NCI-H524 (cell line): ENCODE results near the gene CORT.
"Not testable (repeated sequence)": the region's sequence is repeated elsewhere in the genome, so short reads cannot be mapped to it uniquely, and the experiment has no call there.

Source experiments
- DNase-seq, 2 experiments: peaks; one replicate each; lab custom pipeline; 2025; lab: John Stamatoyannopoulos, UW

Gene CORT

DNA sequence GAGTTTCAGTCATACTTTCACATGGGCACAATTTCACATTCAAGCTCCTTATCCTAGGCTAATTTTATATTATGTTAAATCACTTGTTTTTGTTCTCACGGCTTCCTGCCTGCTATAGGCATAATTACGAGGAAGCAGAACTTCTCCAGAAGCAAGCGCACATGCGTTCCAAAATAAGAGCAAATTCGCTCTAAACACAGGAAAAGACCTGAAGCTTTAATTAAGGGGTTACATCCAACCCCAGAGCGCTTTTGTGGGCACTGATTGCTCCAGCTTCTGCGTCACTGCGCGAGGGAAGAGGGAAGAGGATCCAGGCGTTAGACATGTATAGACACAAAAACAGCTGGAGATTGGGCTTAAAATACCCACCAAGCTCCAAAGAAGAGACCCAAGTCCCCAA lies at the start of gene CORT:
Gene CORT (plus strand): TSS at position 281 of the 400 bp plus-strand sequence. CDS start 193 bp downstream, outside the sequence.
- no peak for DNase-seq

DNA sequence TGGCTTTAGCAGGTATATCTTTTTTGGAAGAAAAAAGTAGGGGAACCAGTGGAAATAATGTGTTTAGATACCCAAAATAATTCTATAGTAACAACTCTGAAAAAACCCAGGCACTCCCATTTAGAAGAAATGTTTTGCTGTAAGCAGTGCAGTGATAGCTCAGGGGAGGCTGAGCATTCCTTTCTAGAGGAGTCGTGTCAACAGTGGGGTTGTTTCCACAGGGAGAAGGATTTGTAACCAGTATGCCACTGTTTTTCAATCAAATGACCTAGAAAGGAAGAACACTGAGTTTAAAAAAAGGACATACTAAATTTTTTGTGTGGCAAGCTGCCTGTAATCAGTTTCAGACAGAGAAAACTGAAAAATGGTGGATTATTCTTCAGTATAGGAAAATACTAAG lies 48.5 kb upstream of the CORT start:
- DNase-seq: no peak

DNA sequence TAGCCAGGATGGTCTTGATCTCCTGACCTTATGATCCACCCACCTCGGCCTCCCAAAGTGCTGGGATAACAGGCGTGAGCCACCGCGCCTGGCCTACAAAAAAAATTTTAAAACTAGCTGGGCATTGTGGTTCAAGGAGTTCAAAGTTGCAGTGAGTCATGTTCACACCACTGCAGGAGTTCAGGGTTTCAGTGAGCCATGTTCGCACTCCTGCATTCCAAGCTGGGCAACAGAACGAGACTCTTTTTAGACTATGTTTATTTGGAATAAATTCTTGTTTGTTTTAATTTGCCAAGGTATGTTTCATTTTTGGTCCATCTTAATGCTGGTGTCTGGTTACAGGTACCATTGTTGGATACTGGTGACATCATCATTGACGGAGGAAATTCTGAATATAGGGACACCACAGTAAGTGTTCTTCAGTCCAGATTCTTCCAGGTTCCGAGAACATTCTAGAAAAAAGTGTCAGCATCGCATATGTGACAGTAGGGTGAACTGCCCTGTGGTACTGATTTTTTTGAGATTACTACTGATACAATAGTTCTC lies 47.0 kb upstream of the CORT start:
- no peak for DNase-seq

- DNase-seq: no peak
These were observed 42.6 kb upstream of the CORT start for GRCh38 chr1:10407201-10407600.

DNA sequence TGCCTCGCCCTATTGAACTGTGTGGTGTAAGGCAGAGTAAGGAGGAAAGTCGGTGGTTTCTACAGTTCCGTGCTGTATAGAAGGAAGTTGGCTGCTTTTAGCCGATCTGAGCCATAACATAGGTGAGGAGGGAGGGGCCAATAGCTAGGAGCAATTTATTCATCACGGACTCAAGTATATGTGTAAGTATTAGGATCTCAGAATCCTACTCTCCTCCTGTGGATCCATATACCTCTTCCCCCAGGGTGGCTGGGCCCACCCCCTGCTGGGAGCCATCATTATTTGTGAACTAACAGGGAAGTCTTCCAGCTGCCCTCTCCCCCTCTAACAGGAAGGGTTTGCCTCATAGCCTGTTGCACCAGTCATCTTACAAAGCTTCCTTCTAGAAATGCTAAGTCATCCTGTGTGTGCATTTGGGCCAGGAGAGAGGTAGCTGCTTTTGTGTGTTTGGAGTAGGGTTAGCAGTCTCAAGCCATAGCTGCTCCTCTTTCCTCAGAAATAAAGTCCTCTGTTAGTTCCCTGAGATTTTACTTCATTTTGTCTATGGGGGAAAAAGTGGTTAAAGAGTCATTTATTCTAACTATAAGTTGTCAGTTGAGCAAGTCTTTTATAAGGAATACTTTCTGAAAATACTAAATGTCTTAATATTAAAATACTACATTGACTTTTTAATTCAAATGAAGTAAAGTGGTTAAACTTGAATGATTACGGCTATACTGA lies 34.5 kb upstream of the CORT start:
- no peak for DNase-seq

DNA sequence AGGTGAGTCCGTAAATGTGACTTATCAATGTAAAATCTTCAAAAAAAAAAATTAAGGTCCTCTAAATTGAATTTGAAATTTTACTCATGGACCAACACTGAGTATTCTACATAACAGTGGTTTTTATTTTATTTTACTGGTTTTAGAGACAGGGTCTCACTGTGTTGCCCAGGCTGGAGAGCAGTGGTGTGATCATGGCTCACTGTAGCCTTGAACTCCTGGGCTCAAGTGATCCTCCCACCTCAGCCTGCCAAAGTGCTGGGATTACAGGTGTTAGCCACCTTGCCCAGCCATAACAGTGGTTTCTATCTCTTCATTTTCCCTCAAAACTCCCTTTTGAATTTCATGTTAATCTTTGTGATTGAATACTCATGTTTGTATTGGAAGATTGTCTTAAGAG lies 33.9 kb upstream of the CORT start:
- not testable (repeated sequence) for DNase-seq

DNA sequence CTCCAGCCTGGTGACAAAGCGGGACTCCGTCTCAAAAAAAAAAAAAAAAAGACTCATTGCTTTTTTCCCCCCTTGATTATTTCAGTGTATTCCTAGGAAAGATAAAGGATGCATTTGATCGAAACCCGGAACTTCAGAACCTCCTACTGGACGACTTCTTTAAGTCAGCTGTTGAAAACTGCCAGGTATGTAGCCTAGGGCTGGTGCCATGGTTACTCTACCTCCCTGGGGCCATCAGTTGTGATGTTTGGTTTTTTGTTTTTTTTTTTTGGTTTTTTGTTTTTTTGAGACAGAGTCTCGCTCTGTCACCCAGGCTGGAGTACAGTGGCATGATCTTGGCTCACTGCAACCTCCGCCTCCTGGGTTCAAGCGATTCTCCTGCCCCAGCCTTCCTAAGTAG lies 31.1 kb upstream of the CORT start:
- DNase-seq: not testable (repeated sequence)

DNA sequence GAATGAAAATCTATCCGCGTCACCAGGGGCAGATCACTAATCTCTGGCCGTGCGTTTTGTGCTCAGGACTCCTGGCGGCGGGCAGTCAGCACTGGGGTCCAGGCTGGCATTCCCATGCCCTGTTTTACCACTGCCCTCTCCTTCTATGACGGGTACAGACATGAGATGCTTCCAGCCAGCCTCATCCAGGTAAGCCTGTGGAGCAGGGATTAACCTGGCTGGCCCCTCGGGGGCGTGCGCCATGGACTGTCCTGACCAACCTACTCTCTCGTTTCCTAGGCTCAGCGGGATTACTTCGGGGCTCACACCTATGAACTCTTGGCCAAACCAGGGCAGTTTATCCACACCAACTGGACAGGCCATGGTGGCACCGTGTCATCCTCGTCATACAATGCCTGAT lies 30.5 kb upstream of the CORT start:
- DNase-seq: no peak

DNA sequence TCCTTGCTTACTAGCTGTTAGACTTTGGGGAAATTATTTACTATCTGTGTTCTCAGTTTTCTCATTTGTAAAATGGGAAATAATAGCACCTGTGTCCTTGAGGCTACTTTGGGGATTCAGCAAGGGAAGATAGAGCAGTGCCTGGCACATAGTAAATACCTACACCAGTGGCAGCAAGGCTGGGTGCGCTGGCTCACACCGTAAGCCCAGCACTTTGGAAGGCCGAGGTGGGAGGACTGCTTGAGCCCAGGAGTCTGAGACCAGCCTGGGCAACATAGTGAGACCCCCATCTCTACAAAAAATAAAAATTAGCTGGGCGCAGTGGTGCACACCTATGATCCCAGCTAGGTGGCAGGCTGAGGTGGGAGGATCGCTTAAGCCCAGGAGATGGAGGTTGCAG lies 28.2 kb upstream of the CORT start:
- no peak for DNase-seq

- no peak for DNase-seq
These were observed 25.8 kb upstream of the CORT start for GRCh38 chr1:10424034-10424433.

DNA sequence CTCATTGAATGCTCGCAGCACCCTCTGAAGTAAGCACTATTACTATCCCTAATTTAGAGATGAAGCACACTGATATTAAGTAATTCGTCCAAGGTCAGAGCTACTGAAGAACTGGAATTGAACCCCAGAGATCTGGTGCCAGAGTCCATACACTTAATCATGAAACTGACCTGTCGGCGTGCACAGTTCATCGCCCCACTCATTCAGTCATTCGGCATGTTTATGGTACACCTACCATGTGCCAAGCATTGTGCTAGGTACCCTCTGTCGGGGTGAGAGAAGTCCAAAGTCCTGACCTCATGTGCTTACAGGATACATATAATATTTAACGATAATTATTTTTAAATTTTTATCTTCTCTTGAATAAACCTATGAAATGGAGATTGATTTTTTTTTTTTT lies 25.2 kb upstream of the CORT start:
- DNase-seq: no peak

DNA sequence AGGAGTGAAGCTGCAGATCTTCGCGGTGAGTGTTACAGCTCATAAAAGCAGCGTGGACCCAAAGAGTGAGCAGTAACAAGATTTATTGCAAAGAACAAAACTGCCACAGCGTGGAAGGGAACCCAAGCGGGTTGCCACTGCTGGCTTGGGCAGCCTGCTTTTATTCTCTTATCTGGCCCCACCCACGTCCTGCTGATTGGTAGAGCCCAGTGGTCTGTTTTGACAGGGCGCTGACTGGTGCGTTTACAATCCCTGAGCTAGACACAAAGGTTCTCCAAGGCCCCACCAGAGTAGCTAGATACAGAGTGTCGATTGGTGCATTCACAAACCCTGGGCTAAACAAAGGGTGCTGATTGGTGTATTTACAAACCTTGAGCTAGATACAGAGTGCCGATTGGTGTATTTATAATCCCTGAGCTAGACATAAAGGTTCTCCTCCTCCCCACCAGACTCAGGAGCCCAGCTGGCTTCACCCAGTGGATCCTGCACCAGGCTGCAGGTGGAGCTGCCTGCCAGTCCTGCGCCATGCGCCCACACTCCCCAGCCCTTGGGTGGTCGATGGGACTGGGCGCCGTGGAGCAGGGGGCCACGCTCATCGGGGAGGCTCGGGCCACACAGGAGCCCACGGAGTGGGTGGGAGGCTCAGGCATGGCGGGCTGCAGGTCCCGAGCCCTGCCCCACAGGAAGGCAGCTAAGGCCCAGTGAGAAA lies 23.9 kb upstream of the CORT start:
- peak in 1 of 2 experiments; percentile 37 for DNase-seq

DNA sequence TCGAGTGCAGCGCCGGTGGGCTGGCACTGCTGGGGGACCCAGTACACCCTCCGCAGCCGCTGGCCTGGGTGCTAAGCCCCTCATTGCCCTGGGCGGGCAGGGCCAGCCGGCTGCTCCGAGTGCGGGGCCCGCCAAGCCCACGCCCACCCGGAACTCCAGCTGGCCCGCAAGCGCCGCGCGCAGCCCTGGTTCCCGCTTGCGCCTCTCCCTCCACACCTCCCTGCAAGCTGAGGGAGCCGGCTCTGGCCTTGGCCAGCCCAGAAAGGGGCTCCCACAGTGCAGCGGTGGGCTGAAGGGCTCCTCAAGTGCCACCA lies 23.3 kb upstream of the CORT start:
- DNase-seq: not testable (repeated sequence)

GRCh38 chr1:10428984-10429383 lies 20.8 kb upstream of the CORT start:
- no peak for DNase-seq

DNA sequence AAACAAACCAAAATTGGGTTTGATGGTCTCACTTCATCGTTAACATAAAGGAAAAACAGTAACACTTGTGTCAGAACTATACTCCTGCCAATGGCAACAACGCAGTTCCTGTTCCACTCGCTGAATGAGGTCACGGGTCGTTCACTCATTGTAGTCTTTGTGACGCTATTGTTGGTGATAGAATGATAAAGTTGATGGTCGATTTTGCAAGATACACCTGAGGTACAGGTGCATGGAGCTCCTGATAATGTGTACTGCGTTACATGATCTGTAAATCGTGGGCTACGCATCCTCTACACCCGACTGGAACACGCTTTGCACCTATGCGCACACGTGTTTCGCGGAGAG lies 20.0 kb upstream of the CORT start:
- DNase-seq: no peak

DNA sequence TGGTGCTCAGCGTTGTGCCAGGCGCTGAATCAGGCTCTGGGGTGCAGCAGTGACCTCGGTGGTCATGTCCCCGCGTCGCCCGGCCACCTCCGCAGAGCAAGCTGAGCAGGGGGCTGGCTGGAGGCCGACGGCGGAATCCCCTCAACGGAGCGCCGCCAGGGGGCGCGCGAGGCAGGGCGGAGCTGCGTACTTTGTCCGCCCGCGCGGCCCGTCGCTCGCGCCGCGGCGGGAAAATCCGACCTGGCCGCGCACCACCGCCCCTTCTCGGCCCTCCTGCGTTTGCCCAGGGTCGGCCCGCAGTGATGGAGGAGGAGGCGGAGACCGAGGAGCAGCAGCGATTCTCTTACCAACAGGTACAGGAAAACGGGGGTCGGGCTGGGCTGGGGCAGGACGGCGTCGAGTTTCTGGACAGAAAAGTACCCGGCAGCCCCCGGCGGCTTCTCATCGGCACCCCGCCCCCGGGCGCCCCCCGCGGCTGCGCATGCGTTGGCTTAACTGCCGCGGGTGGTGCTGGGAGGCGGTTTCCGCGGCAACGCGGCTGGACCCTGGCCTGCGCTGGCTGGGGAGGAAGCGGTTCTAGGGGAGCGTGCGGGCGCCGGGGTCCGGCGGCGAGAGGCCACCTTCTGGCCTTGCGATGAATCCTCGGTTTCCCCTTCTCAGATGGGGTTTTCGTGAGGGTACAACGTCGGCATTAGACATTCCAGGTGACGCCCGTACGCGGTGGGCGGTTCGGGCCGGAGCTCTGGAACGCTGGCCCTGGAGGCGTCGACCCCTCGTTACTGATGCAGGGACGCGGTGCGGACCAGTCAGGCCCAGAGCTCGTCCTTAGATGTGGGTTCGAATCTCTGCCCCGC lies 19.4 kb upstream of the CORT start, which contains the start of gene CENPS:
Gene CENPS (plus strand): TSS at position 218 of the 854 bp plus-strand sequence. CDS start 85 bp downstream, at position 303.
- DNase-seq: peak; percentile 43 to 80

GRCh38 chr1:10431070-10431730 lies 18.6 kb upstream of the CORT start:
- DNase-seq: peak in 1 of 2 experiments; percentile 46

DNA sequence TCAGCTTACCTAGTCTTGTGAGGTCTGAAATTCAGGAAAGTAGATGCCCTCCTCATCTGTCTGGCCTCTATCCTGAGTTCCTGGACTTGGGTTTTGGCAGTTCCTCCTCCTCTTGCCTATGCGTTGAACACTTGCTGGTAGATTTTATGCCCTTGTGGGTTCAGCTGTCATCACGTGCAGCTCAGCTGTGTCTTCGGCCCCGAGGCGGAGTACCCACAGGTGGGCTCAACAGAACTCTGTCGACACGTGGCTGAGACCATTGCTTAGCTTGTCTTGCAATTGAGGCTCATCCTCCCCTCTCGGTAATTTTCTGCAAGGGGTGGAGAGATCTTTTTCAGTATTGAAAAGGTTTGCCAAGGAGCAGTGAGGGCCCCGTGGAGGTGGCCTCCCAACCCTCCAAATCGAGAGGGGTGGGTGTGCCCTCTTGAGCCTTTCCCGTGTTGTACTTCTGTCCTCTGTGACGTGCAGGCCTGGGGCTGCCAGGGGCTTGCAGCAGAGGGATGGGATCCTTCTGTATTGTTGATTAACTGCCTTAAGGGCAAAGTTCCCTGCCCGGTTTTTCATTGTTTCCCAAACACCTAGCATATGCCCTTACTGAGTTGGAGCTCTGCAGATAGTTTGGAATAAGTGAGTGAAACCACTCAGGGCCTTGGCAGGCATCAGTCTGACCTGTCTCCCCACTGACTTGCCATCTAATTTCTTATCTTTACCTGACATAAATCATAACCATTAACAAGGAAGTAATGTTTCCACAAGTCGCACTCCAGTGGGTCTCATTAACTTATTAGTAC lies 16.7 kb upstream of the CORT start:
- DNase-seq: no peak

DNA sequence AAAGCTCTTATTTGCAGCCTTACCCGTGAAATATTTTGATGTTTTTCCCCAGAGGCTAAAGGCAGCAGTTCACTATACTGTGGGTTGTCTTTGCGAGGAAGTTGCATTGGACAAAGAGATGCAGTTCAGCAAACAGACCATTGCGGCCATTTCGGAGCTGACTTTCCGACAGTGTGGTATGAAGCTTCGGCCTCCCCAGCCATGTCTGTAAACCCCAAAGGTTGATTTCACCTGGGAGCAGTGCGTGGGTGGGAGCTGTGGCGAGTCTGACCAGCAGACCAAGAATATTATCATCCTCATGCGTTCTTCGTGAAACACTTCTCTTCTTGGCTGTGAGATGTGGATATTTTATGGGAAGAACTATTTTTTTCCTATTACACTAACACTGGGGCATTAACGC lies 16.0 kb upstream of the CORT start:
- no peak for DNase-seq

DNA sequence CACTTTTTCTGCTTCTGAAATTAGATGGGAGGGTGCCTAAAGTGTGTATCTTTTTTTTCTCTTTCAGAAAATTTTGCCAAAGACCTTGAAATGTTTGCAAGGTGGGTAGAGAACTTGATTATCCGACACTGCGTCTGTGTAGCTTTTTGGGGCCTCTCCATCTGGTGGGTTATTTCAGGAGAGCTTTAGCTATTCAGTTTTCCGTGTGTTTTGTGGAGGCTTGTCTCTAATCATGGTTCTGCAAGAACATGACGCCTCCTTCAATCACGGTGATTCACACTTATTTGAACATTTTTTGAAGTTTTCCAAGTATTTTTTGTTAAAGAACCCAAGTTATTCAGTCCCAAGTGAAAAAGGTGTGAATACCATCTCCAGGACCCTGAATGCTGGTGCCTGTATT lies 15.2 kb upstream of the CORT start:
- DNase-seq: no peak

DNA sequence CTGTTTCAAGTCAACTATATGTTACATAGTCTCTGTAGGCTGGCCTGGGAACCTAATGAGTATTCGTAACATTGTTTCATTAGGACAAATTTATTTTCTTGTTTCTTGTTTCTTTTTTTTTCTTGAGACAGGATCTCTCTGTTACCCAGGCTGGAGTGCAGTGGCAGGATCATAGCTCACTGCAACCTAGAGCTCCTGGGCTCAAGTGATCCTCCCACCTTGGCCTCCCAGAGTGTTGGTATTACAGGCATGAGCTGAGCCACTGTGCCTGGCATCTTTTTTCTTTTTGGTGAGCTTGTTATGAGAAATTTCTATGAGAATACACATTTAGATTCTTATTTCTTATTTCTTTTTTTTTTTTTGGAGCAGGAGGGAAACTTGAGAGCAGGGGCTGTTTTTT lies 12.8 kb upstream of the CORT start:
- DNase-seq: no peak
